Astrocyte of the spinal cord (primary cell): ENCODE results near the gene CFAP20DC.

Source experiments
- DNase-seq: peaks from one replicate; pipeline ENCODE4 v3.0.0; 2011; ENCODE audit warnings: low read depth, low spot score
- H3K4me3 ChIP-seq: 2 replicates; pipeline ENCODE4 v1.5.1; 2011; ENCODE audit warnings: low read depth, mild to moderate bottlenecking, low read length, moderate library complexity
- CTCF ChIP-seq: IDR thresholded peaks from 2 replicates; pipeline ENCODE4 v1.5.1; 2012; ENCODE audit warnings: low read depth, mild to moderate bottlenecking, low read length, inconsistent platforms
- in situ Hi-C: cut with HindIII; loops from 2 replicates; pipeline ENCODE4 v1.10.0; 2017; ENCODE audit warnings: low sequenced_read_pairs

CFAP20DC gene

GRCh38 chr3:58784425-58784824 lies 265.4 kb downstream of the CFAP20DC start:
- no peak overlapping the region for H3K4me3 ChIP-seq
- in situ Hi-C loops = no loop called here
- DNase-seq = no peak
- no peak for TF ChIP-seq CTCF

- in situ Hi-C loops = no loop called here
- no peak overlapping the region for H3K4me3 ChIP-seq
- DNase-seq = no peak
- no peak for TF ChIP-seq CTCF
Measured at GRCh38 chr3:58783845-58784244, 266.0 kb downstream of the CFAP20DC start.

GRCh38 chr3:58779934-58780333 lies 269.9 kb downstream of the CFAP20DC start:
- in situ Hi-C loops = no loop called here
- H3K4me3 ChIP-seq = no peak overlapping the region
- no peak for DNase-seq
- TF ChIP-seq CTCF = no peak

- TF ChIP-seq CTCF = no peak
- H3K4me3 ChIP-seq = no peak overlapping the region
- no peak for DNase-seq
- in situ Hi-C loops = no loop called here
Measured at GRCh38 chr3:58776231-58776630, 273.6 kb downstream of the CFAP20DC start.

- no peak for TF ChIP-seq CTCF
- no peak overlapping the region for H3K4me3 ChIP-seq
- in situ Hi-C loops = no loop called here
- no peak for DNase-seq
Measured at GRCh38 chr3:58772462-58772861, 277.4 kb downstream of the CFAP20DC start.

GRCh38 chr3:58769065-58769464 lies 280.8 kb downstream of the CFAP20DC start:
- no peak overlapping the region for H3K4me3 ChIP-seq
- TF ChIP-seq CTCF = no peak
- in situ Hi-C loops = no loop called here
- DNase-seq = no peak
